K562 (cell line): ENCODE results near the gene ZFPM1. TPM values are rescaled to one million over a fixed set of nuclear protein-coding genes. Genes with fewer than 3 reads are reported as not detected.
A peak's percentile ranks its signal among the peaks of the same experiment; 100 is the strongest.

Experiments used
- ARID2 ChIP-seq: fragments of 450-650 bp; IDR thresholded peaks from 2 replicates; pipeline ENCODE4 v1.6.1; 2017; ENCODE audit warnings: antibody characterized with exemption, mild to moderate bottlenecking
- BRF1 ChIP-seq: IDR thresholded peaks from 3 replicates; pipeline ENCODE4 v1.6.1; 2011; ENCODE audit warnings: borderline replicate concordance, mild to moderate bottlenecking; ENCODE audit not compliant: insufficient read length; ENCODE audit errors: extremely low read depth
- CCNT2 ChIP-seq: IDR thresholded peaks from 2 replicates; pipeline ENCODE4 v1.6.1; 2011; ENCODE audit warnings: borderline replicate concordance, low read depth, mild to moderate bottlenecking, moderate library complexity, mixed read lengths, low read length; ENCODE audit not compliant: insufficient read length; ENCODE audit errors: extremely low read depth
- CTBP1 ChIP-seq: fragments of 450-650 bp; IDR thresholded peaks from 2 replicates; pipeline ENCODE4 v1.6.1; 2016; ENCODE audit warnings: borderline replicate concordance
- GTF2F1 ChIP-seq: IDR thresholded peaks from 2 replicates; pipeline ENCODE4 v1.6.1; 2011; ENCODE audit warnings: low read depth, low read length, improper control_type of control experiment
- IRF2 ChIP-seq: sonication (generic); formaldehyde crosslinking; IDR thresholded peaks from 2 replicates; pipeline ENCODE4 v1.8.1; 2022; ENCODE audit warnings: mild to moderate bottlenecking, missing genetic modification reagents
- POLR2A ChIP-seq: fragments of 450-650 bp; conservative IDR thresholded peaks from 2 replicates; pipeline ENCODE4 v1.6.1; 2016
- RBM25 ChIP-seq: fragments of 200-400 bp; formaldehyde crosslinking; IDR thresholded peaks from 2 replicates; pipeline ENCODE4 v1.6.1; 2018; ENCODE audit warnings: low read length, low read depth, moderate library complexity; ENCODE audit not compliant: severe bottlenecking
- SNIP1 ChIP-seq: fragments of 450-650 bp; IDR thresholded peaks from 2 replicates; pipeline ENCODE4 v1.7.1; 2017; ENCODE audit warnings: low read depth, mild to moderate bottlenecking
- TAF15 ChIP-seq: fragments of 200-400 bp; formaldehyde crosslinking; IDR thresholded peaks from 2 replicates; pipeline ENCODE4 v1.6.1; 2017; ENCODE audit warnings: mild to moderate bottlenecking, low read depth, low read length, moderate library complexity
- TCF7L2 ChIP-seq: fragments of 150-350 bp; IDR thresholded peaks from 2 replicates; pipeline ENCODE4 v1.6.1; 2016; ENCODE audit warnings: low read depth, mild to moderate bottlenecking, low read length, moderate library complexity
- U2AF1 ChIP-seq: fragments of 200-400 bp; formaldehyde crosslinking; optimal IDR thresholded peaks from 2 replicates; pipeline ENCODE3; 2017; ENCODE audit warnings: mild to moderate bottlenecking, low read depth, low read length, moderate library complexity
- XRCC5 ChIP-seq: fragments of 200-400 bp; formaldehyde crosslinking; IDR thresholded peaks from 2 replicates; pipeline ENCODE4 v1.6.1; 2017; ENCODE audit warnings: low read depth, mild to moderate bottlenecking, low read length
- ZNF57 ChIP-seq: fragments of 450-650 bp; formaldehyde crosslinking; IDR thresholded peaks from 2 replicates; pipeline ENCODE4 v1.4.0; 2020; ENCODE audit warnings: mild to moderate bottlenecking, moderate library complexity
- polyA plus RNA-seq, 8 experiments: library from polyadenylated mRNA; depleted of rRNA in 4 of 8; stranded (reverse) in 5 of 8; unstranded in 3 of 8; fragments of >200 nt; fragmentation: Nextera tagmentation in 2 of 8; fragmentation: Illumina TruSeq in 1 of 8; extraction: Ambion mirVana in 2 of 8; extraction: Trizol in 1 of 8; gene quantifications; 2 replicates each; pipeline versions ENCODE4 v1.2.1 to v1.2.3, GENCODE V29; 2011 to 2014; ENCODE audit warnings: inconsistent platforms in 1 of 8, missing spikeins in 1 of 8
- total RNA-seq, 7 experiments: library from RNA; depleted of rRNA in 6 of 7; stranded (reverse); fragments of >200 nt in 6 of 7; fragmentation: Illumina TruSeq in 2 of 7; extraction: Trizol in 2 of 7; gene quantifications; 2 replicates each; pipeline versions ENCODE4 v1.2.1 to v1.2.3, GENCODE V29; 2011 to 2021; ENCODE audit warnings: low replicate concordance in 1 of 7
- TF ChIP-seq, protein P1 (sequence below): fragments of 450-650 bp; IDR thresholded peaks from 2 replicates; pipeline ENCODE4 v1.6.1; 2016; ENCODE audit warnings: low read depth
- TF ChIP-seq, protein P2 (sequence below), 2 experiments: fragments of 250-450 bp in 1 of 2; fragments of 450-650 bp in 1 of 2; sonication (Bioruptor Pico) in 1 of 2; IDR thresholded peaks; 2 replicates each; pipeline versions ENCODE4 v1.6.1 to v1.8.0; 2016 to 2021; ENCODE audit warnings: mild to moderate bottlenecking in 2 of 2, moderate library complexity in 2 of 2, missing compliant biosample characterization in 1 of 2, missing genetic modification characterization in 1 of 2
- TF ChIP-seq, protein P3 (sequence below): sonication (generic); formaldehyde crosslinking; IDR thresholded peaks from 2 replicates; pipeline ENCODE4 v1.4.0; 2020; ENCODE audit warnings: mild to moderate bottlenecking, missing genetic modification reagents
- TF ChIP-seq, protein P4 (sequence below): fragments of 450-650 bp; IDR thresholded peaks from 2 replicates; pipeline ENCODE4 v1.6.1; 2016

ZFPM1 gene
- total and polyA plus RNA-seq, 9 of the 15 experiments (the other 6 are each of a cell fraction or from before 2014, with no cell fraction given): 0.03 to 35.9 (median 1.4) TPM

DNA sequence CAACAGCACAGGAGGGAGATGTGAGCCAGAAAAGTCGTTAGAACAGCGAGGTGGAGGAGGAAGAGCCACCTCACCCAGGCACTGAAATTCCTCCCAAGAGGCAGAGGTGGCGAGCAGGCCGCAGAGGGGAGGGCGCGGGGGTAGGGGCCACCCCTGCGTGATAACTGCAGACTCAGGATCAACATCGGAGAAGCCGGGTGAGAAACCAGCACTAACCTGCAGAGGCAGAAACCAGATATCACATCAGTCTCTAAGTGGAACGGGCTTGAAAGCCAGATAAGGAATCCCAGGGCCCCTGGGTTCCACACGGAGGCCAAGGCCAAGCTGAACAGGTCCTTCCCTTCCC lies 77.8 kb downstream of the ZFPM1 start (continued):
- TF ChIP-seq, protein P1, sequence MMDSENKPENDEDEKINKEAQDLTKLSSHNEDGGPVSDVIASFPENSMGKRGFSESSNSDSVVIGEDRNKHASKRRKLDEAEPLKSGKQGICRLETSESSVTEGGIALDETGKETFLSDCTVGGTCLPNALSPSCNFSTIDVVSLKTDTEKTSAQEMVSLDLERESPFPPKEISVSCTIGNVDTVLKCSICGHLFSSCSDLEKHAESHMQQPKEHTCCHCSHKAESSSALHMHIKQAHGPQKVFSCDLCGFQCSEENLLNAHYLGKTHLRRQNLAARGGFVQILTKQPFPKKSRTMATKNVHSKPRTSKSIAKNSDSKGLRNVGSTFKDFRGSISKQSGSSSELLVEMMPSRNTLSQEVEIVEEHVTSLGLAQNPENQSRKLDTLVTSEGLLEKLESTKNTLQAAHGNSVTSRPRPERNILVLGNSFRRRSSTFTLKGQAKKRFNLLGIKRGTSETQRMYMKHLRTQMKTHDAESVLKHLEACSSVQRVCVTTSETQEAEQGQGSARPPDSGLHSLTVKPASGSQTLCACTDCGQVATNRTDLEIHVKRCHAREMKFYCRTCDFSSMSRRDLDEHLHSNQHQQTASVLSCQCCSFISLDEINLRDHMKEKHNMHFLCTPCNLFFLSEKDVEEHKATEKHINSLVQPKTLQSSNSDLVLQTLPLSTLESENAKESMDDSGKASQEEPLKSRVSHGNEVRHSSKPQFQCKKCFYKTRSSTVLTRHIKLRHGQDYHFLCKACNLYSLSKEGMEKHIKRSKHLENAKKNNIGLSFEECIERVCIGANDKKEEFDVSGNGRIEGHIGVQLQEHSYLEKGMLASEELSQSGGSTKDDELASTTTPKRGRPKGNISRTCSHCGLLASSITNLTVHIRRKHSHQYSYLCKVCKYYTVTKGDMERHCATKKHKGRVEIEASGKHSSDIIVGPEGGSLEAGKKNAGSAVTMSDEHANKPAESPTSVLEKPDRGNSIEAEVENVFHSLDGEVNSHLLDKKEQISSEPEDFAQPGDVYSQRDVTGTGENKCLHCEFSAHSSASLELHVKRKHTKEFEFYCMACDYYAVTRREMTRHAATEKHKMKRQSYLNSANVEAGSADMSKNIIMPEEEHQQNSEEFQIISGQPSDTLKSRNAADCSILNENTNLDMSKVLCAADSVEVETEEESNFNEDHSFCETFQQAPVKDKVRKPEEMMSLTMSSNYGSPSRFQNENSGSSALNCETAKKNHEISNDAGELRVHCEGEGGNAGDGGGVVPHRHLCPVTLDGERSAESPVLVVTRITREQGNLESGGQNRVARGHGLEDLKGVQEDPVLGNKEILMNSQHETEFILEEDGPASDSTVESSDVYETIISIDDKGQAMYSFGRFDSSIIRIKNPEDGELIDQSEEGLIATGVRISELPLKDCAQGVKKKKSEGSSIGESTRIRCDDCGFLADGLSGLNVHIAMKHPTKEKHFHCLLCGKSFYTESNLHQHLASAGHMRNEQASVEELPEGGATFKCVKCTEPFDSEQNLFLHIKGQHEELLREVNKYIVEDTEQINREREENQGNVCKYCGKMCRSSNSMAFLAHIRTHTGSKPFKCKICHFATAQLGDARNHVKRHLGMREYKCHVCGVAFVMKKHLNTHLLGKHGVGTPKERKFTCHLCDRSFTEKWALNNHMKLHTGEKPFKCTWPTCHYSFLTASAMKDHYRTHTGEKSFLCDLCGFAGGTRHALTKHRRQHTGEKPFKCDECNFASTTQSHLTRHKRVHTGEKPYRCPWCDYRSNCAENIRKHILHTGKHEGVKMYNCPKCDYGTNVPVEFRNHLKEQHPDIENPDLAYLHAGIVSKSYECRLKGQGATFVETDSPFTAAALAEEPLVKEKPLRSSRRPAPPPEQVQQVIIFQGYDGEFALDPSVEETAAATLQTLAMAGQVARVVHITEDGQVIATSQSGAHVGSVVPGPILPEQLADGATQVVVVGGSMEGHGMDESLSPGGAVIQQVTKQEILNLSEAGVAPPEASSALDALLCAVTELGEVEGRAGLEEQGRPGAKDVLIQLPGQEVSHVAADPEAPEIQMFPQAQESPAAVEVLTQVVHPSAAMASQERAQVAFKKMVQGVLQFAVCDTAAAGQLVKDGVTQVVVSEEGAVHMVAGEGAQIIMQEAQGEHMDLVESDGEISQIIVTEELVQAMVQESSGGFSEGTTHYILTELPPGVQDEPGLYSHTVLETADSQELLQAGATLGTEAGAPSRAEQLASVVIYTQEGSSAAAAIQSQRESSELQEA: no peak
- TF ChIP-seq RBM25 (no peak), U2AF1 (no peak), BRF1 (no peak), XRCC5 (0 out of 2 replicates have a peak, but pooled peaks have one; percentile 36), GTF2F1 (no peak), SNIP1 (no peak), CCNT2 (peak; percentile 29), ZNF57 (no peak), IRF2 (CRISPR knock-in tag) (no peak), POLR2A (no peak), TAF15 (no peak), ARID2 (no peak), TCF7L2 (no peak), CTBP1 (0 out of 2 replicates have a peak, but pooled peaks have one; percentile 31)
- TF ChIP-seq, protein P2, sequence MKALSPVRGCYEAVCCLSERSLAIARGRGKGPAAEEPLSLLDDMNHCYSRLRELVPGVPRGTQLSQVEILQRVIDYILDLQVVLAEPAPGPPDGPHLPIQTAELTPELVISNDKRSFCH (CRISPR knock-in tag; IDR thresholded peaks at IDR 0.05): no peak
- TF ChIP-seq, protein P2 (tag; IDR thresholded peaks at IDR 0.05): no peak
- TF ChIP-seq, protein P3, sequence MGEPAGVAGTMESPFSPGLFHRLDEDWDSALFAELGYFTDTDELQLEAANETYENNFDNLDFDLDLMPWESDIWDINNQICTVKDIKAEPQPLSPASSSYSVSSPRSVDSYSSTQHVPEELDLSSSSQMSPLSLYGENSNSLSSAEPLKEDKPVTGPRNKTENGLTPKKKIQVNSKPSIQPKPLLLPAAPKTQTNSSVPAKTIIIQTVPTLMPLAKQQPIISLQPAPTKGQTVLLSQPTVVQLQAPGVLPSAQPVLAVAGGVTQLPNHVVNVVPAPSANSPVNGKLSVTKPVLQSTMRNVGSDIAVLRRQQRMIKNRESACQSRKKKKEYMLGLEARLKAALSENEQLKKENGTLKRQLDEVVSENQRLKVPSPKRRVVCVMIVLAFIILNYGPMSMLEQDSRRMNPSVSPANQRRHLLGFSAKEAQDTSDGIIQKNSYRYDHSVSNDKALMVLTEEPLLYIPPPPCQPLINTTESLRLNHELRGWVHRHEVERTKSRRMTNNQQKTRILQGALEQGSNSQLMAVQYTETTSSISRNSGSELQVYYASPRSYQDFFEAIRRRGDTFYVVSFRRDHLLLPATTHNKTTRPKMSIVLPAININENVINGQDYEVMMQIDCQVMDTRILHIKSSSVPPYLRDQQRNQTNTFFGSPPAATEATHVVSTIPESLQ (CRISPR knock-in tag): peak; percentile 84; the same call in 1 of the 2 replicates
- TF ChIP-seq, protein P4, sequence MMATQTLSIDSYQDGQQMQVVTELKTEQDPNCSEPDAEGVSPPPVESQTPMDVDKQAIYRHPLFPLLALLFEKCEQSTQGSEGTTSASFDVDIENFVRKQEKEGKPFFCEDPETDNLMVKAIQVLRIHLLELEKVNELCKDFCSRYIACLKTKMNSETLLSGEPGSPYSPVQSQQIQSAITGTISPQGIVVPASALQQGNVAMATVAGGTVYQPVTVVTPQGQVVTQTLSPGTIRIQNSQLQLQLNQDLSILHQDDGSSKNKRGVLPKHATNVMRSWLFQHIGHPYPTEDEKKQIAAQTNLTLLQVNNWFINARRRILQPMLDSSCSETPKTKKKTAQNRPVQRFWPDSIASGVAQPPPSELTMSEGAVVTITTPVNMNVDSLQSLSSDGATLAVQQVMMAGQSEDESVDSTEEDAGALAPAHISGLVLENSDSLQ: no peak
